HG03135 (cell line): ENCODE data around the gene RAMP3.

Experiments used
- ATAC-seq: cut with Tn5 transposase; IDR thresholded peaks from one replicate; pipeline ENCODE4 v1.9.1; 2021; ENCODE audit warnings: mild to moderate bottlenecking, moderate library complexity; ENCODE audit not compliant: unreplicated experiment

Gene RAMP3

GRCh38 chr7:45219801-45220435 is 62.3 kb downstream of the RAMP3 start:
- ATAC-seq: no peak

GRCh38 chr7:45220846-45221618 is 63.4 kb downstream of the RAMP3 start:
- ATAC-seq: no peak

- no peak for ATAC-seq
These were observed 64.5 kb downstream of the RAMP3 start for GRCh38 chr7:45221896-45222604.

- ATAC-seq: no peak
These were observed 65.5 kb downstream of the RAMP3 start for GRCh38 chr7:45223078-45223477.

GRCh38 chr7:45223728-45224630 is 66.4 kb downstream of the RAMP3 start:
- no peak for ATAC-seq

GRCh38 chr7:45224832-45225231 is 67.2 kb downstream of the RAMP3 start:
- ATAC-seq: no peak

- ATAC-seq: no peak
These were observed 67.8 kb downstream of the RAMP3 start for GRCh38 chr7:45225311-45225947.

GRCh38 chr7:45225948-45226335 is 68.4 kb downstream of the RAMP3 start:
- ATAC-seq: no peak

- no peak for ATAC-seq
These were observed 71.7 kb downstream of the RAMP3 start for GRCh38 chr7:45229156-45229920.

- no peak for ATAC-seq
These were observed 72.5 kb downstream of the RAMP3 start for GRCh38 chr7:45230083-45230482.

GRCh38 chr7:45230611-45231165 is 73.1 kb downstream of the RAMP3 start:
- ATAC-seq: no peak

- ATAC-seq: no peak
These were observed 75.7 kb downstream of the RAMP3 start for GRCh38 chr7:45233249-45233775.
